PC-9 (cell line): ENCODE results near the gene FAM72B.
"Not testable (repeated sequence)": the region's sequence is repeated elsewhere in the genome, so short reads cannot be mapped to it uniquely, and the experiment has no call there.

ENCODE experiments used
- CTCF ChIP-seq: fragments of 200-600 bp; sonication (generic); conservative IDR thresholded peaks from 2 replicates; pipeline ENCODE4 v1.6.1; 2017; ENCODE audit warnings: mixed run types, antibody characterized with exemption, mild to moderate bottlenecking, moderate library complexity
- EZH2 ChIP-seq: fragments of 200-600 bp; sonication (generic); IDR thresholded peaks from 2 replicates; pipeline ENCODE4 v1.8.0; 2017; ENCODE audit warnings: antibody characterized with exemption, low read depth

- TF ChIP-seq EZH2, CTCF: not testable (repeated sequence)
Measured at GRCh38 chr1:121200232-121200631, 16.1 kb upstream of the FAM72B start.
